Measurements from ENCODE around the gene RIPK4.

RIPK4 gene

DNA sequence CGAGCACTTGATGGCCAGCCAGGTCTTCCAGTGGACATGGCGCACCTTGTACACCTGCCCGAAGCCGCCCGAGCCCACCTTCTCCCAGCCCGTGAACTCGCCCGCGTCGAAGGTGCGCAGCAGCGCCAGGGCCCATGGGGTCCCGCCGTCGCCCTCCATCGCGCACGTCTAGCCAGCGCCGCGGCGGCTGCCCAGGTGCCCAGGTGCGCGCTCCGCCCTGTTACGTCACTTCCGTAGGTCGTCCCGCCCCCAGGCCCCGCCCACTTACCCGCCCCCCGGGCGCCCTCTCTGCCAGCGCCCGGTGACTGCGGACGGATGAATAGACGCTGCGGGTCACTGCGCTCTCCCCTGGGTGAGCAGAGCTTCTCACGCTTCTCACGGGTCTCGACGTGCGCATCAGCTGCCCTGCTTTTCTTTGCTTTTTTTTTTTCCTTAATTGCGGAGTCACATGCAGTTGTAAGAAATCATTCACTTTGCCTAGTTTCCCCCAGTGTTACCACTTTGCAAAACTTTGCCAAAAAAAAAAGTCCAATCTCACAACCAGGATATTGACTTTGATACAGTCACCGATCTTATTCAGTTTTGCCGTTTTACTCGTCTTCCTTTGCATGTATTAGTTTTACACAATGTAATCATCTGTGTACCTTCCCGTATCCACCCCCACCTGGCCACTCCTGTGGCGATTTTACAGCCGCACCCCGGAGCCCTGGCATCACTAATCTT lies at the start of gene RIPK4:
Gene RIPK4, minus strand, starts transcription at position 170 of the 723 bp plus-strand sequence. Its CDS starts 11 bp downstream, at position 159.
- ATAC-seq (peak; percentile 83), DNase-seq (peak; percentile 53 to 60)
- H3K9me3 Mint-ChIP-seq, result no peaks in the 10 kb centered on the region
- H3K4me1 Mint-ChIP-seq, result peaks cover 36% of the 10 kb centered on the region
- H3K27ac Mint-ChIP-seq, result peak within 1 kb of the TSS in 1 of 2 donors; percentile 63
- H3K27me3 Mint-ChIP-seq, result peaks cover 93% of the 10 kb centered on the region
- H3K4me3 Mint-ChIP-seq, result peak within 1 kb of the TSS; percentile 78 to 86

DNA sequence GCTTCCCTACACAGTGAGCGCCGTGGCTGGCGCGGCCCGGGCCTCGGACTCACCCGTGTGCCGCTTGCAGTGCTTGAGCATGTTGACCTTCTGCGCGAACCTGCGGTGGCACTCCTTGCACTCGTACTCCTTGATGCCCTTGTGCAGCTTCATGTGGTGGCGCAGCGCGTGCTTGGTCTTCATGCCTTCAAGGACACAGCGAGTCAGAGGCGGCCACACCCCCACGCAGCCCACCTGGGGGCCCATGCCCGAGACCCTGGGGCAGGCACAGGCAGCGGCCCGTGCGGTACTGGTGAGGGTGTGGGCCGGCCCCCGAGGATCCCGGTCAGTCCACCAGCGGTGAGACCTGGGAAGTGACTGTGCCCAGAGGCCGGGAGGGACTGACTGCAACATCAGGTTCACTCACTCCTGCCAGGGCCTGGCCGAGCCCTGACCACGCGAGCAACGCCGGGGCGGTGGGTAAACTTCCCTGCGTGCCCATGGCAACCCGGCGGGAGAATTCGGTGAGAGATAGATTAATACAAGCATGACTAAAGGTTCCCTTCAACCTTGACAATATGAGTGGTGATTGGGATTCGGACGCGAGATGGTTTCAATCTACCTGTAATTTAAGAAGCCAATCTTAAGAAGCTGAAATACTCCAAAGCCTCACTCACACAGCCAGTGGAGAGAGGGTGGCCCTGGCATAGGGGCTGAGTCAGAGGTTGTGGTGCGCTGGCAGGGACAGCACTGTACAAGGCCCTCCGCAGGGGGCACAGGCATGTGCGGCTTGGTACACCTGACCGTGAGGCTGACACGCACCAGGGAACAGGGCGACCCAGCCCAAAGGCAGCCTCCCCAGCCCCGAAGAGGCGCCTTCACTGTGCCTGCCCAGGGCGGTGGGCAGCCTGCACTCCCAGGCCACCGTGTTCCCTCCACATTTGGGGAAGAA lies 49.1 kb upstream of the RIPK4 start:
- Mint-ChIP-seq H3K4me1 (peaks cover 8% of the 10 kb centered on the region), H3K27ac (no peak overlapping the region), H3K9me3 (no peaks in the 10 kb centered on the region)

DNA sequence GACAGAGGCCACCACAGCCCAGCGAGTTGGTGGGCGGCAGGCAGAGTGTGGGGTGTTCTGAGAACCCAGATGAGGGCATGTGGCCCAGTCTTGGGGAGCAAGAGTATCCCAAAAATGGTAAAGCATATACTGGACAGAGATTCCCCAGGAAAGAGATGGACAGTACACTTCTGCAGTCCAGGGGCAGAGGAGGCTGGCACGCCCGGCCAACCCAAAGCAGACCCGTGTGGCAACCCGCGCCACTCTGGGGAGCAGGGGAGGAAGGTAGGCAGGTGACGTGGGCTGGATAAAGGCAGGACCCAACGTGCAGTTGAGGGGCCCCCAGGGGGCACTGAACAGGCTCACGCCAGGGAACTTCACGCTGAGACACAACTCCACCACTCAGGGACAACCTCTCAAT lies 46.4 kb upstream of the RIPK4 start:
- DNase-seq, result no peak
- H3K27ac Mint-ChIP-seq, result no peak overlapping the region
- no peaks in the 10 kb centered on the region for H3K27me3 Mint-ChIP-seq
- H3K4me1 Mint-ChIP-seq, result peaks cover 8% of the 10 kb centered on the region
- H3K4me3 Mint-ChIP-seq, result no peak overlapping the region
- ATAC-seq, result no peak
- H3K9me3 Mint-ChIP-seq, result no peaks in the 10 kb centered on the region

More for the DNA sequence above, 49.1 kb upstream of the RIPK4 start:
- Mint-ChIP-seq H3K27me3 (no peaks in the 10 kb centered on the region), H3K4me3 (no peak overlapping the region)
- ATAC-seq, result peak; percentile 50
- no peak for DNase-seq

DNA sequence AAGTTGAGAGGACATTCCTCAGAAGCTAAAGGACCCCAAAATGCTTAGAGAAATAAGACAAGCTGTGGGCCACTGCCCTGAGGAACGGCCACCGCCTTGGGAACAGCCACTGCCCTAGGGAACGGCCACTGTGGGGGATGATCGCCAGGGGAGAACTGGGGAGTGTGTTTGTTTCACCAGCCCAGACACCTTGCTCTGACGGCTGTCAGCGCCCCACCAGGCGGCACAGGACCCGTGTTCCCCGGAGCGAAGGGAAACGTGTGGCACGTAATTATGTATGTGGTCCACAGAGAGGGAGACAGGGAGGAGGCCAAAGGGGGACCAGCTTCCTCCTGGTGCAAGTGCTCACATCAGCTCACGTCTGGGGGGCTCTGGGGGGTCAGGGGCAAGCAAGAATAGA lies 45.8 kb upstream of the RIPK4 start:
- ATAC-seq (no peak), DNase-seq (no peak)
- H3K4me3 Mint-ChIP-seq, result no peak overlapping the region
- H3K27ac Mint-ChIP-seq, result no peak overlapping the region
- H3K27me3 Mint-ChIP-seq, result no peaks in the 10 kb centered on the region
- peaks cover 8% of the 10 kb centered on the region for H3K4me1 Mint-ChIP-seq
- H3K9me3 Mint-ChIP-seq, result no peaks in the 10 kb centered on the region

- no peak for ATAC-seq
- no peak for DNase-seq
- no peak overlapping the region for H3K4me3 Mint-ChIP-seq
- H3K4me1 Mint-ChIP-seq, result no peaks in the 10 kb centered on the region
- H3K27ac Mint-ChIP-seq, result peak overlapping the region in 1 of 2 donors; percentile 59
- H3K27me3 Mint-ChIP-seq, result no peaks in the 10 kb centered on the region
- H3K9me3 Mint-ChIP-seq, result peaks cover 7 to 12% of the 10 kb centered on the region in 2 donors
These were observed 43.7 kb upstream of the RIPK4 start for GRCh38 chr21:41810597-41810932.

GRCh38 chr21:41809891-41810596 lies 43.2 kb upstream of the RIPK4 start:
- H3K4me3 Mint-ChIP-seq, result no peak overlapping the region
- no peaks in the 10 kb centered on the region for H3K4me1 Mint-ChIP-seq
- DNase-seq (no peak), ATAC-seq (no peak)
- H3K27me3 Mint-ChIP-seq, result no peaks in the 10 kb centered on the region
- H3K9me3 Mint-ChIP-seq, result peaks cover 7 to 12% of the 10 kb centered on the region in 2 donors
- H3K27ac Mint-ChIP-seq, result no peak overlapping the region

GRCh38 chr21:41808846-41809245 lies 42.0 kb upstream of the RIPK4 start:
- H3K4me3 Mint-ChIP-seq, result no peak overlapping the region
- peaks cover 7 to 12% of the 10 kb centered on the region in 2 donors for H3K9me3 Mint-ChIP-seq
- no peak for ATAC-seq
- H3K27me3 Mint-ChIP-seq, result no peaks in the 10 kb centered on the region
- H3K4me1 Mint-ChIP-seq, result no peaks in the 10 kb centered on the region
- peak overlapping the region in 1 of 2 donors; percentile 44 for H3K27ac Mint-ChIP-seq
- no peak for DNase-seq

GRCh38 chr21:41808094-41808493 lies 41.2 kb upstream of the RIPK4 start:
- no peak overlapping the region for H3K4me3 Mint-ChIP-seq

DNA sequence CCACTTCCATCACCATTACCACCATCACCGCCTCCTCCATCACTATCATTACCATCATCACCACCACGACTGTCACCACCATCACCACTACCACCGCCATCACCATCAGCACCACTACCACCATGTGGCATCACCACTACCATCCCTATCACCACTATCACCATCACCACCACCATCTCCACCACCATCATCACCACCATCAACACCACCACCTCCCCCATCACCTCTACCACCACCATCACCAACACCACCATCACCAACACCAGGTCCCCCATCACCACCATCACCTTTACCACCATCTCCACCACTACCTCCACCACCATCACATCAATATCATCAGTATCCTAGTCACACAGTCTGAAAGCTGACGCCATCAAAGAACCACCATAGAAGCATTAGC lies 39.9 kb upstream of the RIPK4 start:
- Mint-ChIP-seq H3K9me3 (peaks cover 7 to 12% of the 10 kb centered on the region in 2 donors), H3K27me3 (no peaks in the 10 kb centered on the region), H3K4me1 (no peaks in the 10 kb centered on the region), H3K4me3 (no peak overlapping the region), H3K27ac (peak overlapping the region in 1 of 2 donors; percentile 43)
- ATAC-seq, result no peak
- no peak for DNase-seq

More at GRCh38 chr21:41808094-41808493, 41.2 kb upstream of the RIPK4 start:
- Mint-ChIP-seq H3K27me3 (no peaks in the 10 kb centered on the region), H3K27ac (no peak overlapping the region), H3K4me1 (no peaks in the 10 kb centered on the region), H3K9me3 (peaks cover 7 to 12% of the 10 kb centered on the region in 2 donors)
- ATAC-seq, result no peak
- no peak for DNase-seq

- Mint-ChIP-seq H3K27me3 (no peaks in the 10 kb centered on the region), H3K4me3 (no peak overlapping the region), H3K4me1 (no peaks in the 10 kb centered on the region), H3K9me3 (peaks cover 7 to 12% of the 10 kb centered on the region in 2 donors), H3K27ac (peak overlapping the region in 1 of 2 donors; percentile 70)
- DNase-seq (no peak), ATAC-seq (no peak)
These were observed 38.8 kb upstream of the RIPK4 start for GRCh38 chr21:41805643-41806042.

DNA sequence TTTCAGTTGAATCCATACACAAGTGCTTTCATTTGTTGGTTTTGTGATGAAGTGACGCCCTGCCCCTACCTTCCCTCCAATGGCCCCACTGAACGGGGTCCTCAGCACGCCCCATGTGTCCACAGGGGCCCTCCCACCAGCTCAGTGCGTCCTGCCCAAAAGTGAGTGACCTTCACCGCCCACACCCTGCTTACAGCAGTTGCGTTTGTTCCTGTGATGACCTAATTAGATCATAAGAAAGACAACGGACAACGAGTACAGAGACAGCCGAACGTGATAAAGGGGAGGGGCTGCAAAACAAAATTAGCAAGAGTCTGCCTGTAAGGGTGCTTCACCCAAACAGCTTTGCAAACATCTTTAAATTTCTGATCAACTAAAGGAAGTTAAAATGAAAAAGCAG lies 38.2 kb upstream of the RIPK4 start:
- DNase-seq, result no peak
- H3K4me1 Mint-ChIP-seq, result no peaks in the 10 kb centered on the region
- H3K4me3 Mint-ChIP-seq, result no peak overlapping the region
- peaks cover 7 to 12% of the 10 kb centered on the region in 2 donors for H3K9me3 Mint-ChIP-seq
- no peaks in the 10 kb centered on the region for H3K27me3 Mint-ChIP-seq
- no peak for ATAC-seq
- peak overlapping the region in 1 of 2 donors; percentile 14 for H3K27ac Mint-ChIP-seq

DNA sequence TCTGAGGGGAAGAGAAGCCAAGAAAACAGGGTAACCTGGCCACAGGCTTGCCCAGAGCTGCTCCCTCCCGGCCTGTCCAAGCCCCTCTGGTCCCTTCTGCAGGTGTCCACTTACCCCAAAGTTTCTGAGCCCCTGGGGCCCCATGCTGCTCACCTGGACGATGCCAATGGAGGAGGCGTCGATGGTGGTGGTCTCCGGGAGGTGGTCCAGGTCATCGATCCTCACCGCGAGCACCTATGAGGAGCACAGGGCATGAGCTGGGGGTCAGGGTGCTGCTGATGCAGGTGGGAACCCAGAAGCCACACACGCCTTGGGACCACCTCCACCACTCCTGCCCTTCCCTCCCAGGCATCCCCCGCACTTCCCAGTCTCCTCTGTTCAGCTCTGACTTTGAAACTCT lies 37.5 kb upstream of the RIPK4 start:
- no peaks in the 10 kb centered on the region for H3K4me1 Mint-ChIP-seq
- no peaks in the 10 kb centered on the region for H3K27me3 Mint-ChIP-seq
- DNase-seq (no peak), ATAC-seq (no peak)
- no peak overlapping the region for H3K27ac Mint-ChIP-seq
- H3K4me3 Mint-ChIP-seq, result no peak overlapping the region
- H3K9me3 Mint-ChIP-seq, result peaks cover 7 to 12% of the 10 kb centered on the region in 2 donors

DNA sequence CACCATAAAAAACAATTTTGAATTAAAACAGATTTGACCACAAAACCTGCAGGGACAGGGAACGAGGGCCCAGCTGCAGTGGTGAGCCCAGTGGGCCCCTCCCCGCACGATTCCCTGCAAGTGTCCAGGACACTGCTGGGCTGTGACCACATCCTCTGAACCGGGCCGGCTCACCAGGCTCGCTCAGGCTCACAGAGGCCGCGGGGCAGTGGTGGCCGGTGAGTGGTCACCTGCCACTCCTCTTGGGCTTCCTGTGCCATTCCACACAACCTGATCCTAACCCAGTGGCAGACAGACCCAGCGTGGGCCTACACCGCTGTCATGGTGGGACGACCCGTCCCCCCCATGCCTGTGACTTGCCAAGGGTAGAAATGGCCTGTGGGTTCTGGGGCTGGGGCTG lies 36.5 kb upstream of the RIPK4 start:
- DNase-seq, result no peak
- no peak overlapping the region for H3K27ac Mint-ChIP-seq
- peaks cover 7 to 12% of the 10 kb centered on the region in 2 donors for H3K9me3 Mint-ChIP-seq
- H3K4me1 Mint-ChIP-seq, result no peaks in the 10 kb centered on the region
- no peak overlapping the region for H3K4me3 Mint-ChIP-seq
- H3K27me3 Mint-ChIP-seq, result no peaks in the 10 kb centered on the region
- ATAC-seq, result no peak

DNA sequence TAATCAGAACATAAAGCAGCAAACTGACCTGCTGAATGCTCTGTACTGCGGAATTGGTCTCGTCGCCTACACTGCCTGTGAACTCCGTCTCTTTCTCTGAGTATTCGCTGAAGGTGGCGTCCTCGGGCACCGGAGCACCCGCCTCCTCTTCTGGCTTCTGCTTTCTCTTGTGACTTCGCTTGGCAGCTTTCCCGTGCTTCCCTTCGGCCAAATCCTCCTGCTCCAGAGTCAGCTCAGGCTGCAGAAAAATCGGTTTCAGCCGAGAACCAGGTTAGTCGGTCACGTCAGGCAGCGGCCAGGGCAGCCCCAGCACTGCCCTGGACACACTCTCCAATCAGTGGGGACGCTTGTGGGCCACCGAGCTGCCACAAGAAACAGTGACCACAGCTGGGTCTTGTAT lies 35.8 kb upstream of the RIPK4 start:
- no peak for DNase-seq
- Mint-ChIP-seq H3K4me1 (no peaks in the 10 kb centered on the region), H3K9me3 (peaks cover 7 to 12% of the 10 kb centered on the region in 2 donors), H3K27me3 (no peaks in the 10 kb centered on the region), H3K4me3 (no peak overlapping the region), H3K27ac (no peak overlapping the region)
- no peak for ATAC-seq

DNA sequence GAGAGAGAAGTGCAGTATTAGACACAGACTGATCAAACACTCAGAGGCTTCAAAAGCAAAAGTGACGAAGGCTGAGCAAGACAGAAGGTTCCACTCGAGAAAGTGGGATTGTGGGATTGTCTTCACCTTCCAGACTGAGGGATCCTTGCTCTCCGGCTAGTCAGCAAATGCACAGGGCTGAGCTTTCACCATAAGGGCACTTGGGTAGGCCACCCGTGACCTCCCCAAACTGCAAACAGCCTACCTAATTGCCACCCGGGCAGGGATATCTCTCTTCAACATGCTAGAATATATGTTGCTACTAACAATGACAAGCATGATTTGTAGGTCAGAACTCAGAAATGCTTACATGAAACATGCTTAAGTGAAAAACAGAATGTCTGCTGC lies 35.3 kb upstream of the RIPK4 start:
- Mint-ChIP-seq H3K9me3 (peaks cover 7 to 9% of the 10 kb centered on the region in 2 donors), H3K4me1 (no peaks in the 10 kb centered on the region), H3K4me3 (no peak overlapping the region), H3K27ac (no peak overlapping the region), H3K27me3 (no peaks in the 10 kb centered on the region)
- DNase-seq (no peak), ATAC-seq (no peak)

Data from stimulated activated naive CD8-positive, alpha-beta T cell treated with anti-CD3 and anti-CD28 coated beads, Interleukin-15, amount 100 ng/mL, for 72 hours (primary cell).